ES-I3 (cell line): ENCODE measurements around the gene KRT71.
"Not testable (repeated sequence)": the region's sequence is repeated elsewhere in the genome, so short reads cannot be mapped to it uniquely, and the experiment has no call there.

Experiments
- H3K36me3 ChIP-seq: 2 replicates; pipeline ENCODE4 v1.6.1; 2013; ENCODE audit warnings: mild to moderate bottlenecking, low read length, control low read depth, moderate library complexity; ENCODE audit not compliant: insufficient read depth
- H3K4me1 ChIP-seq: 2 replicates; pipeline ENCODE4 v1.6.1; 2013; ENCODE audit warnings: mild to moderate bottlenecking, control low read depth, low read length; ENCODE audit not compliant: insufficient read depth
- H3K9ac ChIP-seq: 2 replicates; pipeline ENCODE4 v1.6.1; 2013; ENCODE audit warnings: low read depth, mild to moderate bottlenecking, low read length, moderate library complexity
- H3K9me3 ChIP-seq: 2 replicates; pipeline ENCODE4 v1.6.1; 2013; ENCODE audit warnings: mild to moderate bottlenecking, low read length, moderate library complexity; ENCODE audit not compliant: control insufficient read depth, insufficient read depth

Gene KRT71

DNA sequence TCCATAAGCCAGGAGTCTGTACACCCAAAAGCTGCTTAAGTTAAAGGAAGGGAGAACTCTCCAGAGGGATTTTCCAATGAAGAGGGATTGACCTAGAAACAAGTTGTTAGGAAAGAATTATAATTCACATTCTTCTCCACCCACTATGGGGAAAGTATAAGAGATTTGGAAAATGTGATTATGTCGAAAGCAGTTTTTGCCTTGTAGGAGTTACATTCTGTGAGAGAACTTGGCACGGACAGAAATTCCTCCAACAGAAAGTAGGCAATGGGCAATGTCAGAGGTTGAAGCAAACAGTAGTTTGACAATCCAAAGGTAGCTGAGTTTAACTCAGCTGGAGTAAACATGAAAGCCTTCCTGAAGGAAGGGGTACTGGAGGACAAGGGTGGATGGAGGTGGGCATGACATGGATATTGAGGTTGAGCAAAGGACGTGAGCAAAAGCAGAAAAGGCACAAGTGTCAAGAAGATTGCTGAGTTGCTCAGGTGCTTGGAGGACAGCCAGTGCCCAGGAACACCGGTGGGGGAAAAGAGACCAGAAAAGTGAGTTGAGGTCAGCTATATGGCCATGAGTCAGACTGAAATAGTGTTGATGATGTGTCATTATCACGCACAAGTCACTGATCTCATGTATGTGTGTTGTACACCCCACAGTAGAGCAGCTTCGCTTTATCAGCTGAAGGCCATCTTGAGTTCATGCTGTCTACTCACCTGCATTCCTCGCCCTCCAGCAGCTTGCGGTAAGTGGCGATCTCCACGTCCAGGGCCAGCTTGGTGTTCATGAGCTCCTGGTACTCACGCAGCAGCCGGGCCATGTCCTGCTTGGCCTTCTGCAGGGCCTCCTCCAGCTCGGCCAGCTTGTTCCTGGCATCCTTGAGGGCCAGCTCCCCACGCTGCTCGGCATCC is 36.8 kb downstream of the KRT71 start:
- no peak overlapping the region for H3K9ac ChIP-seq
- peaks cover 2% of the 10 kb centered on the region; the same call in 1 of the 2 replicates for H3K4me1 ChIP-seq
- H3K9me3 ChIP-seq = no peaks in the 10 kb centered on the region
- no peaks in the 10 kb centered on the region for H3K36me3 ChIP-seq

DNA sequence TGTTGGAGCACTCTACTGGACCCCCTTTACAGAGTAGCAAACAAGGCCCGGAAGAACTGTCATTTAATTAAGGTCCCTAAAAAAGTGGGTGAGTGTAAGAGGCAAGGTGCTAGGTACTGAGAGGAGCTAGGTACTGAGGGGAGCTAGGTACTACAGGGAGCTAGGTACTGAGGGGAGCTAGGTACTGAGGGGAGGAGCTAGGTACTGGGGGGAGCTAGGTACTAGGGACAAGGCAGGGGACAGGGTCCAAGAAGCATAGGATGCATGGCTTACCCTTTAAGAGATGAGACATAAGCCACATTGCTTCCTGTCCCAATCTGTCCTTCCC is 37.7 kb downstream of the KRT71 start:
- H3K36me3 ChIP-seq = no peaks in the 10 kb centered on the region
- peaks cover 2% of the 10 kb centered on the region; the same call in 1 of the 2 replicates for H3K9me3 ChIP-seq
- no peaks in the 10 kb centered on the region for H3K4me1 ChIP-seq
- H3K9ac ChIP-seq = no peak overlapping the region

DNA sequence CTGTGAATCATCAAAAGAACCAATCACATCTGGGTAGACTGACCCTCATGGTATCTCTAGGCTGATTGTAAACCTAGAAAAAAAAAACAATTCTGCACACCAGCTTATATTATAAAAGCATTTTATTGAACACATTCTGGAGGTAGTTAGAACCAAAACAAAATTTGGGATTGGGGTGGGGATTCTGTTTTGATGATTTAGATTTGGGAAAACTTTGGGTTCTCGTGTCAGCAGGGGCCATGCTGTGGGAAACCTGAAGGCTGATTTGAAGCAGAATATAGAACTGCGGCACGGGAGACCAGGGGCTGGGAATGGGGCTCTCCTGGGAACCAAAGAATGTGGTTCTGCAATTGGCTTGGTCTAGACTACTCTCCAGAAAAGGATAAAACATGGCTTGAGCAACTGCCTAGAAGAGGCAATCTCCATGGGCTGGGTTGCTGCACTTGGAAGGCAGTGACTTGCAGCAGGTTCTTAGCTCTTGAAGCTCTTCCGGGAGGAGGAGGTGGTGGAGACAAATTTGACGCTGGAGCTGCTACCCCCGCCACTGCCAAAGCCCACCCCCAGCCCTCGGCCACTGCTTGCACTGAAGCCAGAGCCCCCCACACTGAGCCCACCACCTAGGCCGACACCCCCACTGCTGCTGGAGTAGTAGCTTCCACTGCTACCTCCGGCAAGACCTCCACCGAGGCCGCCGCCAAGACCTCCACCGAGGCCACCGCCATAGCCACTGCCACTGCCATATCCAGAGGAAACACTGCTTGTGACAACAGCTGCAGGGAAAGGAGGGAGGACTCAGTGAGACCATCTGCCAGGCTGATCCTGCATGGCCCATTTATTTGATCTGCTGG is 38.2 kb downstream of the KRT71 start:
- Histone ChIP-seq H3K36me3 (no peaks in the 10 kb centered on the region), H3K4me1 (no peaks in the 10 kb centered on the region), H3K9ac (no peak overlapping the region), H3K9me3 (peaks cover 3% of the 10 kb centered on the region; the same call in 1 of the 2 replicates)

DNA sequence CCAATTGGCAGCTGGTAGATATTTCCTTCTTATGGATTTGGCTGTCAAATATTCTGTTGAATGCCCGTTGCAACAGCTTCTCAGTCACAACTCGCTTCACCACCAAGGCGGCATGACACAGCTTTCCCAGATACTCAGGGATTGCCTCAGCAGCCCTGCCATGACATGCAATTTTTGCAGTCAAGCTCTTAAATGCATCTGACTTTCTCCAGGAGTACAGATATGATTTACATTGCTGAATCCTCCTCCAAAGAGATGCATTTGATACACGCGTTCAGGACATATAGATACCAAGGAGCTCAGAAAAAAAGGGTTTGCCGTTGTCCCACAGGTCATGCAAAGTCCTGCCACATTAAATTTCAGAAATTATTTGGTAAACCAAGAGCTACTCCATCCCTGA is 39.2 kb downstream of the KRT71 start:
- Histone ChIP-seq H3K36me3 (no peaks in the 10 kb centered on the region), H3K9ac (no peak overlapping the region), H3K4me1 (no peaks in the 10 kb centered on the region), H3K9me3 (peaks cover 3% of the 10 kb centered on the region; the same call in 1 of the 2 replicates)

DNA sequence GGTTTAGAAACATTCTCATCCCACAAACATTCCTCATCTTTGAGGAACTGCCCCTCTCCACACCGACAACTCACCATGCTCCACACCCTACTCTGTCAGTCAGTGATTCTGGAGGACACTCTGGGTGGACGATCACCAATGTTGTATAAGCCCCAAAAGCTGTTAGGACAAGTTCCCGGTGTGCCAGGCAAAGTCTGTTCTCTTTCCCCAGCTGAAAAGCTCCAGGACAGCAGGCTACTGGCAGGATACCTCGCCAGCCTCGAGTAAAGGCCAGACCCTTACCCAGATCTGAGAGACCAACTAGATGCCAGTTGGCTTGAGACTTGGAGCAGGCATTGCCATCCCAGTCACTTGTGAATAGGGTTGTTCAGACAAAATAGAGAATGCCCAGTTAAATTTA is 44.7 kb downstream of the KRT71 start:
- H3K4me1 ChIP-seq = no peaks in the 10 kb centered on the region
- no peak overlapping the region for H3K9ac ChIP-seq
- H3K36me3 ChIP-seq = no peaks in the 10 kb centered on the region
- H3K9me3 ChIP-seq = peaks cover 3% of the 10 kb centered on the region

DNA sequence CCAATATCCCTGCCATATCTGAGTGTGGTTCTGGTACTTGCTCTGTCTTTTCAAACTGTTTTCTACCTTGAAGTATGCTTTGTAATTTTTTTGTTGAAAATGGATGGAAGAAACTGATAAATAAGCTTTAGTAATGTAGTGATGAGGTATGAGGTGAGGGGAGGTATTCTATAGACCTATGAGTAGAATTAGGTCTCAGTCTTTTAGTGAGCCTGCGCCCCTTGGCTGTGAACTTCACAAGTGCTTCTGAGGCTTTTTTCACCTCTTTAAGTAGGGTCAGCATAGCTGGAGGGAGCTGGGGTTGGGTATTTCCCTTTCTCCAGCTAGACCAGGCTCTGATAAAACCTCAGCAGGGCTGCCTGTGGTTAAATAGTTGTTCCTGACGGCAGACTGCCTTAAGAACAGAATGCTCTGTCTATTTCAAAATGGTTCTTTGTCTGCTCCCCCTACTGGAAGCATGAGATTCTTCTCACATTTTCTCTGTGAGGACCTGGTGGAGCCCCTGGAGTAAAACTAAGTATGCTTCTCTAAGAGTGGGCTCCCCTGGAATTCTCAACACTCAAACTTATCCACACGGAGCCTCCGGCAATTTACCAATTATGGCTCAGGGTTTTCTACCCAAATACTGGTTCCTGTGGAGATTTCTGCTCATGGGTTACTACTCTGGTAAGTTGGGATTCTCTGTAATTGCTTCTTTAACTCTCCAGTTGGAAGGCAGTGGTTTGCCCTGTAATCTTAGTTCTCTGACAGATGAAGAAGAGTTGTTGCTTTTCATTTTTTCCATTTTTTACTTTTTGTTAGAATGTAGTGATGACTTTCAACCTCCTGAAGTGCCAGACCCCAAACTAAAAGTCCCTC is 45.9 kb downstream of the KRT71 start:
- Histone ChIP-seq H3K36me3 (no peaks in the 10 kb centered on the region), H3K9ac (no peak overlapping the region), H3K9me3 (peaks cover 3% of the 10 kb centered on the region), H3K4me1 (no peaks in the 10 kb centered on the region)

DNA sequence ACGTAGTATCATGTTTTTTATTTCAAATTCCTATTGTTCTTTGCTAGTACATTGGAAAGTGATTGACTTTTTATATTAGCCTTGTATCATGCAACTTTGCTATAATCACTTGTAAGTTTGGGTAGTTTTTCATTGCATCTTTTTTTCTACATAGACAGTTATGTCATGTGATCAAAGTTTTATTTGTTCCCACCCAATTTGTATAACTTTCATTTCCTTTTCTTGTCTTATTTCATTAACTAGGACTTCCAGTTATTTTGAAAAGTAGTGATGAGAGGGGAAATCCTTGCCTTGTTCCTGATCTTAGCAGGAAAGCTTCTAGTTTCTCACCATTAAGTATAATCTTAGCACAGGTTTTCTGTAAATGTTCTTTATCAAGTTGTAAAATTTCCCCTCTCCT is 50.1 kb downstream of the KRT71 start:
- Histone ChIP-seq H3K36me3 (no peaks in the 10 kb centered on the region), H3K9ac (no peak overlapping the region), H3K9me3 (no peaks in the 10 kb centered on the region; the same call in 1 of the 2 replicates), H3K4me1 (no peaks in the 10 kb centered on the region)

DNA sequence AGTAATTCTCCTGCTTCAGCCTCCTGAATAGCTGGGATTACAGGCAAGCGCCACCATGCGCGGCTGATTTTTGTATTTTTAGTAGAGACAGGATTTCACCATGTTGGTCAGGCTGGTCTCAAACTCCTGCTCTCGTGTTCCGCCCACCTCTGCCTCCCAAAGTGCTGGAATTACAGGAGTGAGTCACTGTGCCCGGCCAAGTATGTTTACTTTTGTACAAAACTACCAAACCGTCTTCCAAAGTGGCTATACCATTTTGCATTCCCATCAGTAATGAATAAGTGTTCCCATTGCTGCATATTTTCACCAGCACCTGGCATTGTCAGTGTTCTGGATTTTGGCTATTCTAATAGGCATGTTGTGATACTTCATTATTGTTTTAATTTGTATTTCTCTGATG is 51.5 kb downstream of the KRT71 start:
- no peaks in the 10 kb centered on the region; the same call in 1 of the 2 replicates for H3K9me3 ChIP-seq
- H3K4me1 ChIP-seq = peaks cover 5% of the 10 kb centered on the region; the same call in 1 of the 2 replicates
- H3K36me3 ChIP-seq = no peaks in the 10 kb centered on the region
- no peak overlapping the region for H3K9ac ChIP-seq

DNA sequence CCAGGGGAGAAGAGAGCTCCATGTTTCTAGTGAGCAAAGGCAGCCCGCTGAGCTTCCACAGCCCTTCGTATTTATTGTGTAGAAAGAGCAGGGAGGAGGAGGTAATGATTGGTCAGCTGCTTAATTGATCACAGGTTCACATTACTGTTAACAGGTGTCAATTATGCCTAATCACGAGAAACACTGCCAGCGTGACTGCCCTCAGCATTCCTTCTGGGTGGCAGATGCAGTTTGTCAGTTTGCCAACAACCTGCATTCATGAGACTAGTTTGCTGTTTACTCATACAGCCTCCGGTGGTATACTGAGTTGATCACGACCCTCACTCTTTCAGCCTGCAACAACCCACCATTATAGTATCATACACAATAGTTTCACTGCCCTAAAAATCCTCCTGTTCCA is 52.4 kb downstream of the KRT71 start:
- H3K9me3 ChIP-seq, H3K36me3 ChIP-seq, H3K9ac ChIP-seq: not testable (repeated sequence)
- peaks cover 14% of the 10 kb centered on the region for H3K4me1 ChIP-seq

DNA sequence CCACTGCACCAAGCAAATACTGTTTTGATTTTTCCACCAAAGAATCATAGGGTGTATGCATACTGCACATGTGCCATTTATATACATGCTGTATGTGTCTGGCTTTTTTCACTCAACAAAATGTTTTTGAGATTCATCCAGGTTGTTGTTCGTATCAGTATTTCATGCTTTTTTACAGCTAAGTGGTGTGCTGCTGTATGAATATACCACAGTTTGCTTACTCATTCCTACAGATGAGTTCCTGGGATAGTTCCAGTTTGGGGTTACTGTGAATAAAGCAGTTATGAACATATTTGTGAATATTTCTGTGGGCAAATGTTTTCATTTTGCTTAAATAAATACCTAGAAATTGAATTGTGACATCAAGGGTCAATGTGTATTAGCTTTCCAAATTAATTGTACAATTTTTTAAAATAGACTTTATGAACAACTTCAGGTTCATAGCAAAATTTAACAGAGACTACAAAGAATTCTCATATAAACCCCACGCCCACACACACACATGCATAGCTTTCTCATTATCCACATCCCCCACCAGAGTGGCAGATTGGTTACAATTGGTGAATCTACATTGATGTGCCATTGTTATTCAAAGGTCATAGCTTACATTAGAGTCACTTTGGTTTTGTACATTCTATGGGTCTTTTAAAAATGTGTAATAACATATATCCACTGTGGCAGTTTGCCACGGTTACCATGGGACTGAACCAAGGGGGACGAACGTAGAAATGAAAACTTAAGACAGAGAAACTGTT is 53.0 kb downstream of the KRT71 start:
- Histone ChIP-seq H3K36me3 (no peaks in the 10 kb centered on the region), H3K9ac (no peak overlapping the region), H3K9me3 (no peaks in the 10 kb centered on the region), H3K4me1 (peaks cover 20% of the 10 kb centered on the region)

DNA sequence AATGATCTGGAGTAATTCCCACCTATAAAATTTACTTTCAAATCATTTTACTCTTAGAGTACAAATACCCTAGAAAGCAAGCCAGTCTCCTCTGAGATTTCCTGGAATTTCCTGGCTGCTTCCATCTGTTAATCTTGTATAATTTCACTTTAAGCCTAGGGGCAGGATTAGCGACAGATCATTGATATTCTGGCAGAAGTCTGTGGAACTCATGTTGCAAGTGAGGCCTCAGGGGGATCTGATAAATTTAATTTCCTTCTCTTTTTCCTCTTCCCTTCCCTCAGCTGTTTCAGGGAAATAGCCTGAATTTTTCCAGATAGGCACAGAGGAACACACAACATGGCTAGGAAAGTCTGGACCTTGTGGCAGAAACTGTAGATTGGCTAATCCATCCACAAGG is 54.0 kb downstream of the KRT71 start:
- peaks cover 21% of the 10 kb centered on the region for H3K4me1 ChIP-seq
- no peaks in the 10 kb centered on the region for H3K9me3 ChIP-seq
- H3K36me3 ChIP-seq = no peaks in the 10 kb centered on the region
- H3K9ac ChIP-seq = no peak overlapping the region

DNA sequence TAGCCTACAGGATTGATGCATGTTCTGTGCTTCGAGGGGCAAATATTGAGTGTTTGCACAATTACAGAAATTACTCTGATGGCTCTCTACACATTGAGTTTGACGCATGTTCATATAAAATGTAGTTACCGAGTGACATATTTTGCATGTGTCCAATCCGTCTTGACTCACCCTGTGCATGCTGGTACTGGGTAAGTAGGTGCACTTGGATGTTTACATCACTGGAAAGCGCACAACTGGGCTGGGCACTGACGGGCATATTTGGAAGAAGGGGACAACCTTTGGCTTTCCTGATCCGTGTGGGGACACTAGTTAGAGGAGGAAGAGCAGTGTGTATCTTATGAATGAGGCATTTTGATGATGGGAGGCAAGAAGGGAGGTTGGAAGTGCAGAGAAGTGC is 55.0 kb downstream of the KRT71 start:
- Histone ChIP-seq H3K36me3 (no peaks in the 10 kb centered on the region), H3K9ac (no peak overlapping the region)

DNA sequence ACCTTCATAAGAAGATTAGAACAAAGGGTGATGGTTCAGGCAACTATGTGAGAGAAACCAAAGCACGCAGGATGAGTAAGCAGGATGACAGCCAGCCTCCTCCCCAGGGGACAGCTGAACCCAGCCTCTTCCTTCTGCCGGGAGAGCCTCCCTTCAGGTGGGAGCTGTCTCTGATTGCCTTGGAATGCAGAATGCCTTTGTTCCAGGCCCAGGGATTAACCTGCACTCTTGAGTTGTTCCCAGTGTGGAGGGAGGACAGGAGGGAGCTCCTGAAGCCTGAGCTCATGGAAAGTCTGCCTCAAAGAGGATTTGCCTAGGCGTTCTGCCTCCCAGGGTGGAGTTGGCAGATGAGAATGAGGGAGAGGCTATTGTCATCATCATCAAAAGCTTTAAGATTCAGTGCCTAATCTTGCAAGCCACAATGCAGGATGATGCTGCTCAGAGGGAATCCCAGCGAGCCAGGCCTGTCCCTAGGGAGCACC is 56.3 kb downstream of the KRT71 start:
- Histone ChIP-seq H3K9ac (no peak overlapping the region), H3K36me3 (no peaks in the 10 kb centered on the region), H3K9me3 (no peaks in the 10 kb centered on the region), H3K4me1 (peaks cover 21% of the 10 kb centered on the region)

More for the DNA sequence above, 55.0 kb downstream of the KRT71 start:
- peaks cover 21% of the 10 kb centered on the region for H3K4me1 ChIP-seq
- H3K9me3 ChIP-seq = no peaks in the 10 kb centered on the region
